B cell (primary cell): ENCODE measurements around the gene NIPA2.

Source experiments
- EZH2 ChIP-seq: IDR thresholded peaks from 2 replicates; pipeline ENCODE4 v1.6.1; 2012; ENCODE audit warnings: borderline replicate concordance, low read depth, mild to moderate bottlenecking, moderate library complexity, low read length; ENCODE audit not compliant: insufficient read depth, poor library complexity, severe bottlenecking
- TF ChIP-seq, protein P1 (sequence below): fragments of 200-600 bp; IDR thresholded peaks from one replicate; pipeline ENCODE4 v1.8.0; 2022; ENCODE audit warnings: antibody characterized with exemption, mild to moderate bottlenecking

DNA sequence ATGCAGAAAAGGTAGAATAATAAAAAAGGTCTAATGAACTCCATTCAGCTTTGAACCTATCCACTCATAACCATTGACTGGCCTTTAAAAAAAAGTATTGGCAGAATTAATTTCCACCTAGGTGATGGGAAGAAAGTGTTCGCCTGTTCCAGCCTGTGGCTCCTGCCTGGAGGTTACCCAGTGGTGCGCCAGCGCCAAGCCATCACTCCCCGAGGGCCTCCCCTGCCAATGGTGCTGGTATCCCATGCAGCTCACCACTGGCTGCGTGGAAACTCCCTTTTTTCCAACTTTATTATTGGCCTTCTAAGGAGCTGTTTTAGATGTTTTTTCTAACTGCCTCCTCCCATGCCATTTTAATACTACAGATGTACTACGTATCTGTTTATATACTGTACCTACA lies 29.4 kb downstream of the NIPA2 start:
- TF ChIP-seq, protein P1, sequence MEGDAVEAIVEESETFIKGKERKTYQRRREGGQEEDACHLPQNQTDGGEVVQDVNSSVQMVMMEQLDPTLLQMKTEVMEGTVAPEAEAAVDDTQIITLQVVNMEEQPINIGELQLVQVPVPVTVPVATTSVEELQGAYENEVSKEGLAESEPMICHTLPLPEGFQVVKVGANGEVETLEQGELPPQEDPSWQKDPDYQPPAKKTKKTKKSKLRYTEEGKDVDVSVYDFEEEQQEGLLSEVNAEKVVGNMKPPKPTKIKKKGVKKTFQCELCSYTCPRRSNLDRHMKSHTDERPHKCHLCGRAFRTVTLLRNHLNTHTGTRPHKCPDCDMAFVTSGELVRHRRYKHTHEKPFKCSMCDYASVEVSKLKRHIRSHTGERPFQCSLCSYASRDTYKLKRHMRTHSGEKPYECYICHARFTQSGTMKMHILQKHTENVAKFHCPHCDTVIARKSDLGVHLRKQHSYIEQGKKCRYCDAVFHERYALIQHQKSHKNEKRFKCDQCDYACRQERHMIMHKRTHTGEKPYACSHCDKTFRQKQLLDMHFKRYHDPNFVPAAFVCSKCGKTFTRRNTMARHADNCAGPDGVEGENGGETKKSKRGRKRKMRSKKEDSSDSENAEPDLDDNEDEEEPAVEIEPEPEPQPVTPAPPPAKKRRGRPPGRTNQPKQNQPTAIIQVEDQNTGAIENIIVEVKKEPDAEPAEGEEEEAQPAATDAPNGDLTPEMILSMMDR: no peak
- no peak for TF ChIP-seq EZH2
